VCaP (cell line): ENCODE measurements around the gene SPAG4.
A peak's percentile ranks its signal among the peaks of the same experiment; 100 is the strongest.

Experiments
- H3K27ac ChIP-seq: fragments of 450-650 bp; 2 replicates; pipeline ENCODE4 v1.5.1; 2017
- TF ChIP-seq, protein P1 (sequence below): fragments of 450-650 bp; conservative IDR thresholded peaks from 2 replicates; pipeline ENCODE4 v1.5.1; 2017; ENCODE audit warnings: mild to moderate bottlenecking, moderate library complexity

The SPAG4 gene

DNA sequence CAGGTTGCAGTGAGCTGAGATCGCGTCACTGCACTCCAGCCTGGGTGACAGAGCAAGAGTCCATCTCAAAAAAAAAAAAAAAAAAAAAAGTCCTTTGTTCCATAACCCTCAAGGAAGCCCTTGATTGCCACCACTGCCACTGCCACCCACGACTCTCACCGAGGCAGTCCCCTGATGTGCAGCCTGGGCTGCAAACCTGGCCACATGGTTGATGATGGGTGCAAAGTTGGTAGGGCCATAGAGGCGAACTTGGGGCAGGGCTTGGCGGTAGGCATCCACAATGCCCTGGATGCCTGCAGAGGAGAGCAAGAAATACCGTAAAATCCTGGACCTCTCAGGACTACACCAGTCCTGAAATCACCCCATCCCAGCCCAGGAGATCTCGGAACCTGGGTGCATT is 11.5 kb downstream of the SPAG4 start:
- TF ChIP-seq, protein P1, sequence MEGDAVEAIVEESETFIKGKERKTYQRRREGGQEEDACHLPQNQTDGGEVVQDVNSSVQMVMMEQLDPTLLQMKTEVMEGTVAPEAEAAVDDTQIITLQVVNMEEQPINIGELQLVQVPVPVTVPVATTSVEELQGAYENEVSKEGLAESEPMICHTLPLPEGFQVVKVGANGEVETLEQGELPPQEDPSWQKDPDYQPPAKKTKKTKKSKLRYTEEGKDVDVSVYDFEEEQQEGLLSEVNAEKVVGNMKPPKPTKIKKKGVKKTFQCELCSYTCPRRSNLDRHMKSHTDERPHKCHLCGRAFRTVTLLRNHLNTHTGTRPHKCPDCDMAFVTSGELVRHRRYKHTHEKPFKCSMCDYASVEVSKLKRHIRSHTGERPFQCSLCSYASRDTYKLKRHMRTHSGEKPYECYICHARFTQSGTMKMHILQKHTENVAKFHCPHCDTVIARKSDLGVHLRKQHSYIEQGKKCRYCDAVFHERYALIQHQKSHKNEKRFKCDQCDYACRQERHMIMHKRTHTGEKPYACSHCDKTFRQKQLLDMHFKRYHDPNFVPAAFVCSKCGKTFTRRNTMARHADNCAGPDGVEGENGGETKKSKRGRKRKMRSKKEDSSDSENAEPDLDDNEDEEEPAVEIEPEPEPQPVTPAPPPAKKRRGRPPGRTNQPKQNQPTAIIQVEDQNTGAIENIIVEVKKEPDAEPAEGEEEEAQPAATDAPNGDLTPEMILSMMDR = no peak
- H3K27ac ChIP-seq = no peak overlapping the region

DNA sequence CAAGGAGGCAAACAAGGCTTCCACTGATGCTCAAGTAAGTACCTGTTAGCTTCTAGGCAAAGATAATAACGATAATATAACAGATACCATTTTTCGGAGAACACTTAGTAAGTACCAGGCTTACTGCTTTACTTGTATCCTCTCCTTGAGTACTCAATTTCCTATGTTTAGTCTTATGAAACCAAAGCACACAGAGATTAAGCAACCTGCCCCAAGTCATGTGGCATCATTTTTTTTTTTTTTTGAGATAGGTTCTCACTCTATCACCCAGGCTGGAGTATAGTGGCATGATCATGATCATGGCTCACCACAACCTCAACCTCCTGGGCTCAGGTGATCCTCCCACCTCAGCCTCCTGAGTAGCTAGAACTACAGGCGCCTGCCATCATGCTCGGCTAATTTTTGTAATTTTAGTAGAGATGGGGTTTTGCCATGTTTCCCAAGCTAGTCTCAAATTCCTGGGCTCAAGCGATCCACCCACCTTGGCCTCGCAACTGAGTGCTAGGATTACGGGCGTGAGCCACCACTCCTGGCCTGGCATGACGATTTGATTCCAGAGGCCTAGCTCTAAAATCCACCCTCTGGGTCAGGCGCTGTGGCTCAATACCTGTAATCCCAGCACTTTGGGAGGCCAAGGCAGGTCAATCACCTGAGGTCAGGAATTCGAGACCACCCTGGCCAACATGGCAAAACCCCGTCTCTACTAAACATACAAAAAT is 14.0 kb downstream of the SPAG4 start:
- TF ChIP-seq, protein P1 = no peak
- no peak overlapping the region for H3K27ac ChIP-seq

DNA sequence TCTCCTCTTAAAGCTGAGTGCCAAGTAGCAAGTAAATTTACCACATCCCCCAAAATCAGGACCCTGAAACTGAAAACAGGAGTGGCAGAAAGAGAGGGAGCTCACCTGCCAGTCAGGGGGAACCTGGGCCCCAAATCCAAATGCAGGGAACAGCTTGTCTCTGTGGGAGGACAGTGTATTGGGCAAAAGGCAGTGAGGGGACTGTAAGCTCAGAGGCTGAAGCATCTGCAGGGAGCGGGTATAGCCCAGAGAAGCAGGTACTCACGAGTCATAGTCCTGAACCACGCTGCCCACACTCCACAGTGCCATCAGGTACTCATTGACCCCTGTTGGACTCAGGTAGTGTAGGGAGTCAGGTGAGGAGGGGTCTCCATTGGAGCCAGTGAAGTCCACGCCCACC is 15.0 kb downstream of the SPAG4 start:
- TF ChIP-seq, protein P1 = no peak
- H3K27ac ChIP-seq = no peak overlapping the region

DNA sequence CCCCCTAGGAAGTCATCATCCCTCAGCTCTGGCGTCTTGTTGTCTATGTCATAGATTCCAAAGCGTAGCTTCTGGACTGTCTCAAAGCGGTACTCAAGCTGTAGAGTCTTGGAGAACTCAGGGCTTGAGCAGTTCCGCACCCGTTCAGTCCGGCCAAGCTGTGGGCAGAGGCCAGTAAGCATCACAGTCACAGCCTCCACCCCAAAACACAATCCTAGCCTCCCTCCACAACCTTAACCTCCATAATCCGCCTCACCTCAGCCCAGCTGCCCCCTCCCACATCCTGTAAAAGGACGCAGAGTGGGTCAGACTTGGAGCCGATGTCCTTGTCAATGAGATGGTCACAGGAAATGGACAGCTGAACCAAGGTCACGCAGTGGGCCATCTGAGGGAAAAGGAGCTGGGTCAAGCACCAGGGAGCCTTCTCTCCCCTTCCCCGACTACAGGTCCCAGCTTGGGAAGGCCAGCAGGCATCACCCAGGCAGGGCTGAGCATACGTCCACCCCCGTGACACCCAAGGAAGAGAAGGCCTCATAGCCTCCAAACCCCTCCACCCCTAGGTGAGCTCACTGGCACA is 17.0 kb downstream of the SPAG4 start:
- no peak overlapping the region for H3K27ac ChIP-seq
- TF ChIP-seq, protein P1 = no peak

DNA sequence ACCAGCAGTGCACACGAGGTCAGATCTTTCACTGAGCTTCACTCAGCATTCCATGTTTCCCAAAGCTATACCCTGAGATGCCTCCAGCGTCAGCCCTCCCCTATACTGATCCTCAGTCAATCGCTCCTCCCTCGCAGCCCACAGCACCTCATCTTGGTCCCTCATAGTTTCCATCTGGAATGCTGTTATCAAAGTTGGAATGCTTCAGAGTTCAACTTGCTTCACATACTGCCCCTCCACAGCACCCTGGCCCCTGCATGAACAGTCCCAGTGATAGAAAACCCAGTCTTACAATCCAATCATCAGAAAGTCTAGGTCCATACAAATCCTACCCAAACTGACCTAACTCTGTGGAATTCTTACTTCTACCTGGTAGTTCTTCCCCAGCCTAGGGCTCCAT is 20.0 kb downstream of the SPAG4 start:
- TF ChIP-seq, protein P1 = no peak
- peak overlapping the region; percentile 17; the same call in 1 of the 2 replicates for H3K27ac ChIP-seq

DNA sequence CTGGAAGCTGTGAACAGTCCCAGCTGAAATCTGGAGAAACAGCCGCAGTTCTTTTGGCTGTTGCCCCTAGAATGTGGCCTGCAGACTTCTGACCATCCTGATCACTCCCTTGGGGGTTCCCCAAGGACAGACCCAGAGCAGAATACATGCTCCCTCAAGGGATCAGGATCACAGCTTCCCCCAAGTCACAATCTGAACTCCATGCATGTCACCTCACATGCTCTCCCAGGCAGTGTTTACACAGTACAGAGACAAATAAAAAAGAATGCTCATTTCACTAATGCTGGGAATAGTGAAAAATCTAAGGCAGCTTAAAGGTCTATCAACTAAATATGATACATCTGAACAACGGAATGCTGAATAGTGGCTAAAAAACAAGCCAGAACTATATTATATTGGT is 20.5 kb downstream of the SPAG4 start:
- H3K27ac ChIP-seq = peak overlapping the region; percentile 17; the same call in 1 of the 2 replicates
- TF ChIP-seq, protein P1 = no peak

DNA sequence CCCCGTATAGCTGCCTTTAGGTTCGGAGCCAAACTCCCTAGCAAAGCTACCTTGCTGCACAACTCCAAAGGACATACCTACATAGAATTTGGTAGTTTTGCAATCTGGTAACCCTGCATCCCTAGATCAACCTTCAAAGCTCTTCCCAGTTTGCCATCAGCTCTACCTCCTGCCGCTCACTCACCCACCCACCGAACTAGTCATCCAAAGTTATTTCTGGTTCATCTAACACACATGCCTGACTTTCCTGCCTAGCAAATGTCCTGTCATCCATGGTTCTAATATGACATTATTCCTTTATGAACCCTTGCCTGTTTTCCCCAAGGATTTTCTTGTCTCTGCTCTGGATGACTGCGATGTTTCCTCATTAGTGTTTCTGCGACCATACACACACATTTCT is 21.6 kb downstream of the SPAG4 start:
- H3K27ac ChIP-seq = no peak overlapping the region
- TF ChIP-seq, protein P1 = no peak
